NCI-H187 (cell line): ENCODE results near the gene BRIX1.

Experiments used
- DNase-seq, 2 experiments: peaks; one replicate each; lab custom pipeline; 2025; lab: John Stamatoyannopoulos, UW

The BRIX1 gene, protein sequence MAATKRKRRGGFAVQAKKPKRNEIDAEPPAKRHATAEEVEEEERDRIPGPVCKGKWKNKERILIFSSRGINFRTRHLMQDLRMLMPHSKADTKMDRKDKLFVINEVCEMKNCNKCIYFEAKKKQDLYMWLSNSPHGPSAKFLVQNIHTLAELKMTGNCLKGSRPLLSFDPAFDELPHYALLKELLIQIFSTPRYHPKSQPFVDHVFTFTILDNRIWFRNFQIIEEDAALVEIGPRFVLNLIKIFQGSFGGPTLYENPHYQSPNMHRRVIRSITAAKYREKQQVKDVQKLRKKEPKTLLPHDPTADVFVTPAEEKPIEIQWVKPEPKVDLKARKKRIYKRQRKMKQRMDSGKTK

DNA sequence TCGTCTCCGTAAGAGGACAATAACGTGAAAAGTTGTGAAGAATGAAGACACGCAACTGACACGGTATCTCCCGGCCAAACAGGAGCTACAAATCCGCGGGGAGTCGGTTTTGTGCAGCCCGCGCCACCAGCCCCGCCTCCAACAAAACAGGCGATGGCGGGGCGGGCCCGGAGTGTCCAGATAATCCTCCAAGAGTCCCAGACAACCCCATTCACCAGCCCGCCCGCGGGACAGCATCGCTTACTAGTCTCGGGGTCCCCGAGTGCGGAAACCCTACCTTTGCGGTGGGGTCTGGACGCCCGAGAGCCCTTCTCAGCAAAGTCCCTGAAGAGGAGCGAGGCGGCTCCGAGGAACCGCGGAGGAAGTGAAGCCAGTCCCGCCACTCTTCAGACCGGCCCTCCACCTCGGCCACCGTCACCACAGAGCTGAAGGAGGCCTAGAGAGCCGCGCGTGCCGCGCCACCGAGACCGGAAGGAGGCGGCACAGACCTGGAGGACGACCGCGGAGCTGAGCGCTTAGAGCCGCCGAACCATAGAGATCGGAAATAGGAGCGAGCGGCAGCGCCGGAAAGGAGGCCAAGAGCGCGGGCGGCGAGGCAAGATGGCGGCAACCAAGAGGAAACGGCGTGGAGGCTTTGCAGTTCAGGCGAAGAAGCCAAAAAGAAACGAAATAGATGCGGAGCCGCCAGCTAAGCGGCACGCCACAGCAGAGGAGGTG is at the start of gene BRIX1, which contains the start of gene RAD1:
Gene BRIX1 (plus strand): TSS at position 573 of the 717 bp plus-strand sequence. CDS start 28 bp downstream, at position 601.
Gene RAD1 (minus strand): TSS at position 366 of the 717 bp plus-strand sequence. CDS start 612 bp downstream, outside the sequence.
- peak; percentile 92 to 94 for DNase-seq

DNA sequence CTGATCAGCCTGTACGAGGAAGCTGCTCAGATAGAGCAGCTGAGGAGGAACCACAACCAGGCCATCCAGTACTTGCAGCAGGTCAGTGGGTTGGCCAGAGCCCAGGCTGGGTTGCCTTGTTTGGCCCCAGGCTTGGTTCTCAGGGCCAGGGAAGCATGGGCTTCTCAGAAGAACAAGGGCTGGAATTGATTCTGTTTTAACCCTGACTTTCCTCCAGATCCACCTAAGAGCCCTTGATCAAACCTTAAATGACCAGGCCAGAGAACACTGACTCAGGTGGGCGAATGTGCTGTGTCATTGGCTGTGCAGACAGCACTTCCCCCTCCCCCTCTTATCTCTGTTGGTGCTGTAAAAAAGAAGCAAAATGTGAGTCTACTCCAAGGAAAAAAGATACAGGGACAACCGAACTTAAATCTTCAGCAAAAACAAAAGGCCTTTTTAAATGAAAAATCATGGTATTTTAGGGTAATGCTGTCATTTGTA is 48.5 kb upstream of the BRIX1 start:
- DNase-seq, result no peak

DNA sequence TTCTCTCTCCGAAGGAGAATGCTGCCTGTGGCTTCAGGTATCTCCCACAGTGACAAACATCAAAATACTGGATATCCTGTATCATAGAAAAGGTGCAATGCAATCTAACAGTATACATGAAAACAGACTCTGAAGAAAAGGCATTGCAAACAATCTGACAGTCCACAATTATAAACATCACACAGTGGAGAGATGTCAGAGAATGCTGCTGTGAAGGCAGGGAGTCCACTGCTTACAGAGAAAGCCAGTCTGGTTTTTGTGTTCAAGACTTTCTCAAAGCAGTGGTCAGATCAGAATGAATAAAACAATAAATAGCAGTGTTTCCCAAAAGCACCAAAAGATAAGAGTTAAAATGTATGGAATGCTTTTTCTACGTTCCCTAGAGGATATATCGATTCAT is 47.9 kb upstream of the BRIX1 start:
- no peak for DNase-seq

DNA sequence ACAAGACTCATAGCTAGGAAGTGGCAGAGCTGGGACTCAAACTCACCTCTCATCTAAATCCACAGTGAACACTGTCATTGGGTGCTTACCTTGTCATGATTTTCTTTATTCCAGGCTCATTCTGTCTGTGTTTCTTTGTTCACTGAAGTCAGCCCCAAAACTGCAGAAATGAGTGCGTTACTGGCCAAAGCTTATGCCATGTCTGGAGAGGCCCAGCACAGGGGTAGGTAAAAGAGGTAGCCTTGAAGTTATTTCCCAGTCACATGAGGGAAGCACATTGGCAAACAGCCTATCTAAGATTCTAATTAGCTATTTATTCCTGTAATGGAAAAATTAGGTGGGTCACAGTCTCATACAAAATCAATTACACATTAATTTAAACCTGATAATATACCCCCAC is 46.7 kb upstream of the BRIX1 start:
- no peak for DNase-seq

DNA sequence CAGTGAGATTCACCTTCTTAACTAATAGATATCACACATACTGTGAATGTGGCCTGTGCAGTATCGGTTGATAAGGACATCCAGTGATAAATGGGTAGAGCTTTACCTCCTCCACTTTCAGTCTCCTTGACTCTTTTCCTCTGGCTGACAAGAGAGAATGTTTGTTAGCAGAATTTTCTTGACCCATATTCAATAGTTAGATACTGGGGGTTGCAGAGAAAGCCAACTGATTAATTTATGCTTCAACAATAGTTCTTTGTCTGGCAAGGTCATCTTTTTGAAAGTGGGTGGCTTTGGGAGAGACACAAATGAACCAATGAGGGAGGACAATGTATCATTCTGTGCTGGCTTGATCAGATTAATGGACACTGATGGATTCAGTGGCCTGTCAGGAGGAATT is 46.3 kb upstream of the BRIX1 start:
- no peak for DNase-seq

DNA sequence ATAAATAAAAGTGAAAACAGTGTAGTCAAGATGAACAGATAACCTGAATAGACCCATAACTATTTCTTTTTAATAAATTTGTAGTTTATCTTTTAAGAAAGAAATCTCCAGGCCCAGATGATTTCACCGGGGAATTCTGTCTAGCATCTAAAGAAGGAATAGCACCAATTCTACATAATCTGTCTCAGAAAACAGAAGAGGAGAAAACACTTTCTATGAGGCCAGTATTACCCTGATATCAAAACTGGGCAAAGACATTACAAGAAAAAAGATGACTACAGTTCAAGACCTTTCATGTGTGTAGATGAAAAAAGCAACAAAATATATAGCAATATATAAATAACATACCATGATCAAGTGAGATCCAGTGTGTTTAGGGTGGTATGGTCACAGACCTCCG is 45.1 kb upstream of the BRIX1 start:
- DNase-seq, result no peak

DNA sequence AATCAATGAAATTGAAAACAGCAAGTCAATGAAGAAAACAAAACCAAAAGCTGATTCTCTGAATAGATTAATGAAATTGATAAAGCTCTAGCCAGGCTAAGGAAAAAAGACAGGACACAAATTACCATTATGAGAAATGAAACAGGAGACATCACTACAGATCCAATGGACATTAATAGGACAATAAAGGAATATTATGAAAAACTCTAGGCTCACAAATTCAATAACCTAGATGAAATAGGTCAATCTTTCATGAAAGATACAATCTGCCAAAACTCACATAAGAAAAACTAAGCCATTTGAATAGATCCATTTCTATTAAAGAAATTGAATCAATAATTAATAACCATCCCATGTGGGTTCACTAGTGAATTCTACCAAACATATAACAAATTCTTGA is 39.2 kb upstream of the BRIX1 start:
- DNase-seq, result no peak

DNA sequence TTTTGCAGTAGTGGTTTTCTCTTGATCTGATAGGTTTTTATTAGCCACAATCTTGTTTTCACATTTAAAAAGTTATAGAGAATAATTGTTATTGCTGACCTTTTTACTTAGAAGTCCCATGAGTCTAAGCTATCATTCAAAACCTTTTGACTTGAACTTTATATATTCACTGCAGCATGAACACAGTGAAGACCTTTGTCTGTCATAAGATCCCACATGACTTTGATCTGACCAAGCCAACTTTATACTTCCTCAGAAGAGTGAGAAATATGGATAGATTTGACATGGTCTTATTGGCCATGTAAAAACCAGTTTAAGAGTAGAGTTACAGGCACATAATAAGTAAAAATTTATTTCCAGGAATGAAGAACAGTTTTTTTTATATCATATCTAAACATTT is 34.3 kb upstream of the BRIX1 start:
- DNase-seq, result no peak

DNA sequence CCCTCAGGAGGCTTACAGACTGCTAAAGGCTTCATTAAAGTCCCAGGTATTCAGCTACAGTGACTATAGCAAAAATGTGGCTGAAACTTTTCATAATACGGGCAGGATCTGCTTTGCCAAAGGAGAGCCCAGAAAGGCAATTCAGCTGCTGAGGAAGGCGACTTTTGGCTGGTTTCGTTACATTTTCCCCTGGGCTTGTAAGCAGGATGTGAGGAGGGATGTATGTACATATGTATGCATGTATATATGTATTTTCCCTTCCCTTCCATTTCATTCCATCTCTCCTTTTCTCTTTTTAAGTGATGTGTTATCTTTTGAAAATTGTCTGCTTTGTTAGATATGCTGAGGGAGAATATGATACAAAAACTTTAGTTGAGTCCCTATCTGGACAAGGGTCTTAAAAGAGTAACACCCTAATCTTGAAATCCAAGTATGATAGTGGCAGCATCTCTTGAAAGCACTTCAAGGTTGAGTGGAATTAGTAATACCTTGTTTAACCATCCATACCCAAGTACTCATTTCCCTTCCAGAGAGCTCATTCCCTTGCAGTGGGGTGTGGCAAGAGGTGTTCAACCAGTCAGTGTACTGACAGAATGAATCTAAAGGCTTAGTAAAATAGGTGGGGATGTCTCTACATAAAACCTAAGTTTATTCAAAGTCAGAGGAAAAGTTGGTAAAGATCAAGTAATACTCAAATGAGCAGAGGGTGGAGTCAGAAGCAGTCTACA is 29.0 kb upstream of the BRIX1 start:
- DNase-seq, result no peak

DNA sequence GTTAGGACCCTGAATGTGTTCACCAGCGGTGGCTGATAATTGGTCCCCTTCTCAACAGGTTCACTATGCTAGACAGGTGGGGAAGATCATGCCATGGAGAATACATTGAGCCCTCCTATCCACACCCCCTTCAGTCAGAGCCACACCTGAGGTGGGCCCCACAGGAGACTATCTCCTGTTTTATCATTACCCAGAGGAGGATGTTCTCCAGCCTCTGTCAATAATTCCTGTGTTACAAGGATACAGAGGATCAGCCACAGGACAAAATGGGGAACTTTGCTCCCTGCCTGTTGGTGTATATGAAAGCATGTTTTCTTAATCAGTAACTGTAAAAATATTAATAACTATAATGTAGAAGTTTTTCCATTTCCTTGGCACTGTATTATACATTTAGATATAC is 26.1 kb upstream of the BRIX1 start:
- DNase-seq, result no peak

DNA sequence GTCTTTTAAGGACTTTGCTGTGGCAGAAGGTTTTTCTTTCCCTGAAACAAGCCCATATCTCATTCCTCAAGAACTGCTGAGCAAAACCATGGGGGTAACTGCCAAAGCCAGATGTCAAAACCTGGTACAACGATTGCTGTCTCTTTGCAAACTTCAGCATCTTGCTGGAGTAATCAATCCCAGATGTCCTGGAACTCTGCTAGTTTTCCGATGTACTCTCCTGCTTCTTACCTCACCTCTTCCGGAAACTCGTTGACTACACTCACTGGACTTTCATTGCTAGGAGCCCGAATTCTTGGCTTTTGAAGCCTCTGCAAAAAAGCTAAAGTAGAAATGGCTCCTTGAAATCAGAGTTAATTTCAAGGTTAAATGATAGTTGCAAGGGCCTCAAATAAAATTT is 23.5 kb upstream of the BRIX1 start:
- DNase-seq, result no peak

DNA sequence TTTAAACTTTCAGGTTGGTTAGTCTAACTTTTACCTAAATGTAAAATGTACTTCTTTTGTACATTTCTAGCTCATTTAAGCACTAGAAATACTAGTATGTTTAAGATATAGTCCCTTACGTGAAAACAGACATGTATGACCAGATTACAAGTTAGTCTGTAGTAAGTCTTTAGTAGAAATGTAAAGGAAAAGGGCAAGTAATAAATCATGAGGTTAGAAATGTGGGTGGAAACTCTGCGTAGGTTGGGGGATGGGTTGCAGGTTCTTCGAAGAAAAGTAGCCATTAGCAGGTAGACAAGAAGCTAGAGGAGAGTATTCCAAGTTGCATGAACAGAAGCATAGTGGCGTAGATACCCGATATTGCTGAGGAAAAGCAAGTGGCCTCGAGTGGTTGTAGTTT is 23.1 kb upstream of the BRIX1 start:
- DNase-seq, result no peak

DNA sequence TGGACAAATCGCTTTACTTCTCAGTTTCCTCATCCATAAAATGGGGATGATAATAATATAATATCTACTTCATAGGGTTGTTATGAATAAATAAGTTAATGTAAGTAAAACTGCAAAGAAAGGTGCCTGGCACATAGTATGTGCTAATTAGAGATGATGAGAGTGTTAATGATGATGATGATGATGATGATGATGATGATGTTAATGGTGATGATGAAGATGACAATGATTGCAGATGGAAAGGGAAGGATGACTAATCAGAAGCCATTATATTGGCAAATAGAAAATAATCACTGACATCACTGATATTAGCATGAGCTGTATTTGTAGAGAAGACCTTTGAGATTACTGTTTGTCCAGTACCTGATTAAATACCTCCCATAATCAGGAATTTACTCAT is 20.8 kb upstream of the BRIX1 start:
- DNase-seq, result no peak

DNA sequence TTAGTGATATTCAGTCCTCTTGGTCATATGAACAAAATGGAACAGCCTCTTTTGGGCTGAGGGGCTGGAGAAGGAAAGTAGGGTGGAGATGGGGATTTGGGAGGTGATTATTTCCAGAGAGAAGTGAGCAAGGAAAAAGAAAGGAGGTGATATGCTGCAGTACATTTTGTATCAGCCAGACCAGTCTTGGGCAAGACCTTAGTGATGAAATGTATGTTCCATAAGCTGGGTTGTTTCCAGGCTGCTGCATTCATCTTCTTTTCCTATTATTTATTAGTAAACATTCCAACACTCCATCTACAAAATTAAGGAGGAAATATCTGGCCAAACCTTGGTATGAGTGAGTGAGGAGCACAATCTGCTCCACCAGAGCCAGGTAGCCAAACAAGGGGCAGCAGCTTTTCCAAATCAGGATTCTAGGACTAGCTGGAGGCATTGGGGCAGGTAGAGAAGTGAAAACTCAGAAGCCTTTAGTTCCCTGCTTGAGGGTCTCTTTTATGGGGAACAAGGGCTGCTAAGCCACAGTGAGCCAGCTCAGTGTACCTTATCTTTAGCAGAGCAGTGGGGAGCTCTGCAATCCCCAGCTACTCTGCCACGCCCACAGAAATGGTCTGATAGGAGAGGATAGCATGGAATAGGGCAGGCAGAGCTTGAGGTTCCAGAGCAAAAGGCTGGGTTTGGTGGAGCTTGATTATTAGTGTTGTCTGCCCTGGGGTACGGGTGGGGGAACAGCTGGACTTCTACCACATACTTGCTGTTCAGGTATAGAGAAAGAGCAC is 19.7 kb upstream of the BRIX1 start:
- no peak for DNase-seq

DNA sequence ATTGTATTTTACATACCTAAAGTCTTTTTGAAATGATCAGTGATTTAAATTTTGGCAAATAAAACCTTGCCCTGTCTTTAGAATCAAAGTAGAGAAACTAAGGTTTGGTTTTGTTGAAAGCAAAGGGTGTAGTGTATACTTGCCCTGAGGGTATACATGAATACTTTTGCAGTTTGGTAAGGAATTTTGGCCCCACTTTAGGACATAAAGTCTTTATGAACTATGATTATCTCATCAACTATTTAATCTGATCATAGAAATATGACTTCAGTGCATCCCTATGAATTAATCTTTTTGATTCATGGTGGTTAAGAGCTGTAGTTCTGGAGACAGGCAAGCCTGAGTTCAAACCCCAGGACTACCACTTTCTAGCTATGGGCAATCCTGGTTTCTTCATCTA is 17.9 kb upstream of the BRIX1 start:
- DNase-seq, result no peak

DNA sequence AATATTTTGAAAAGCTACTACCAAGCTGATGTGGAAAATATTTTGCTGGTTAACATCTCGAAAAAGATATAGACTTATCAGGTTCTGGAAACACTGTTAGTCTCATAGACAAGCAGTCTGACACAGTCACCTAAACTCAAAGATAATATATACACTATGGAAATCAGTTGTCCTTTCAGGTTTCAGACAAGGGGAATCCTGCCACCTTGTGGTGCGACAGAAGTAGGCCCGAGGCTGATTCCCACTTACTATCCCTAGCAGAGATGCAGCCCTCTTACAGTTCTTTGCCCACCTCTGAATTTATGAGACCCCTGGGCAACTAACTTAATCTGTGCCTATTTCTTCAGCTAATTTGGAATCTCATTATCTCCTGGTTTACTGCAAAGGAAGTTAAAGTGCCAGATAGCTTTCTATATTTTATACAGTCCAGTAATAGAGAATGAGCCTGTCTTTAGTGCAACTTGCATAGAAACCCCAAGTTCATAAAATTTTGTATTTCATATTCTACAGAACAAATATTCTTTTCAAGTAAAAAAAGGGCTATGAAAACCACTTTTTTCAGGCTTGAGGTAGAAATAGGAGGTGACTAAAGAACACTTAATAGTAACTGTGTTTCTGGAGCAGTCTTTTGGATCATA is 17.1 kb upstream of the BRIX1 start:
- DNase-seq, result peak in 1 of 2 experiments; percentile 36

DNA sequence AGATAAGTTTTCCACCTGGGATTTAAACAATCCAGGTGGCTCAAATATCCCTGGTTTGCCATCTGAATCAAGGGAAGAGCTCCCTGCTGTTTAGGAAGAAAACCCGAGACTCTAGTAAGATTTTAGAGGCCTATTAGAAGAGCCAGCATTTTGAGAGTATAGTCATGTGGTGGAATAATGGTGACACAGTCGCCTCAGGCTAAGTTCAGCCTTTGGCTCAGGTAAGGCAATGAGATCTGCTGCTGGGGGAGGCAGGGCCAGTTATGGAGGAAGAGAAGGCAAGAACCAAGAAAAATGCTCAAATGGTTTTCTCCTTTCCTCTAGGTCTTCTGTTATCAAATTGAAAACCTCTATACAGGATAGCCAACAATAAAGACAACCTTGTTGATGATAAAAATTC is 16.4 kb upstream of the BRIX1 start:
- no peak for DNase-seq

DNA sequence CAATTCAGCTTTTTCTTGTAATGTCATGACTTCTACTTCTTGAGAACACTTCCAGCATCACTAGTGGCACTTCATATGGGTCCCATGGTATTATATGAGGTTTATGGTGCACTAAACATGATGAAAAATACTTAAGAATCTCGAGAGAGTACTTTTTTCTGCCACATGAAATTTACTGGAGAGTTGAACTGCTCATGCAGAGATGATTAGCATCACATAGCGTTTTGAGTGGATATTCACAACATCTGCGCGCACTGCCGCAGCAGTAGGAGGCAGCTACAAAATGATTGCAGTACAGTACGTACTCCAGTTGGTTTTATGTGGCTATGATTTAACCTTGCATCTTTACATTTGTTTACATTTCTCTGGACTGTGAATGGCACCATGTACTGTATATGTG is 14.9 kb upstream of the BRIX1 start:
- peak; percentile 28 to 62 for DNase-seq

DNA sequence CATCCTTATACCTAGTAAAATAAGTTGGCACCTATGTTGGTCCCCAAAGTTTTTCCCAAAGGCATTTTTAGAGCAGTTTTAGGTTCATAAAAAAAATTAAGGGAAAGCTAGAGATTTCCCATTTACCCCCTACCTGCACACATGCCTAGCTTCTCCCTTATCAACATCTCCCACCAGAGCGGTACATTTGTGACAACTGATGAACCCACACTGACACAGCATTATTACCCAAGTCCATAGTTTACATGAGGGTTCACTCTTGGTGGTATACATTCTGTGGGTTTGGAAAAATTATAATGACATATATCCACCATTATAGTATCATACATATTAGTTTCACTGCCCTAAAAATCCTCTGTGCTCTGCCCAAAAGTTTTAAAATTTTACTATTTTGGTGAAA is 12.3 kb upstream of the BRIX1 start:
- no peak for DNase-seq

DNA sequence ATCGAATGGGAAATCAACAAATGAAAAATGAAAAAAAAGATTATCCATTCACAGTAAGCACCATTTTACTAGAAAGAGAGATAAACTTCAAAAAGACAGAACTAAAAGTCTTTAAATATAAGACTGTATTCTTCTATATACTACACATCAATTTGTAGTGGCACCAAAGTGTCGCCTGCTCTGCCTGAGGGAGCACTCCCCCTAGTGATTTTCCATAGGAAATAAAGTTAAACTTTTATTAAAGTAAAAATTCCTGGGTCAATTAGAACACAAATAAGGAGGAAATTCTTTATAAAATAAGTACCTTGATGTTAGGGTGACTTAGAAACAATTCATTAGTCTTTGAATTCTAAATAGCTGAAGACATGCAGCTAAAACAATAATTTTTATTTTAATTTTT is 9.9 kb upstream of the BRIX1 start:
- DNase-seq, result no peak

DNA sequence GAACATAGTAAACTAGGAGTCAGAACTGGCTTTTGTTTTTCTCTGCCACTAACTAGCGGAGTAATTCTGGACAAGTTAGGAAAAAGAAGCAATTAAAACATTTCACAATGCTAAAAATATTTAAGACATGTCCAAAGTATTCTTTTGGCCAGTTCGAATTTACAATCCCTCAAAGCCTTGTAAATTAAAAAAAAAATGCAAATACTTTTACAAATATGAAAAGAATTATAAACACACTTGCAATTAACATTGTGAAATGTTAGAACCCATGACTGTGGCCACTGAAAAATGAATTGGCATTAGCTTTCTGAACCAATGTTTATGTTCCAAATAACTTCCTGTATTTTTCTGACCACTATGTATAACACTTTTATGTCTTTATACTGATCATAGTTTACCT is 2.4 kb upstream of the BRIX1 start:
- DNase-seq, result no peak
